GM18868 (cell line): Measurements from ENCODE around the gene CD248.
"Not testable (repeated sequence)": the region's sequence is repeated elsewhere in the genome, so short reads cannot be mapped to it uniquely, and the experiment has no call there.

ENCODE experiments used
- ATAC-seq: cut with Tn5 transposase; IDR thresholded peaks from one replicate; pipeline ENCODE4 v1.9.1; 2021; ENCODE audit warnings: mild to moderate bottlenecking, moderate library complexity; ENCODE audit not compliant: unreplicated experiment

Gene CD248

DNA sequence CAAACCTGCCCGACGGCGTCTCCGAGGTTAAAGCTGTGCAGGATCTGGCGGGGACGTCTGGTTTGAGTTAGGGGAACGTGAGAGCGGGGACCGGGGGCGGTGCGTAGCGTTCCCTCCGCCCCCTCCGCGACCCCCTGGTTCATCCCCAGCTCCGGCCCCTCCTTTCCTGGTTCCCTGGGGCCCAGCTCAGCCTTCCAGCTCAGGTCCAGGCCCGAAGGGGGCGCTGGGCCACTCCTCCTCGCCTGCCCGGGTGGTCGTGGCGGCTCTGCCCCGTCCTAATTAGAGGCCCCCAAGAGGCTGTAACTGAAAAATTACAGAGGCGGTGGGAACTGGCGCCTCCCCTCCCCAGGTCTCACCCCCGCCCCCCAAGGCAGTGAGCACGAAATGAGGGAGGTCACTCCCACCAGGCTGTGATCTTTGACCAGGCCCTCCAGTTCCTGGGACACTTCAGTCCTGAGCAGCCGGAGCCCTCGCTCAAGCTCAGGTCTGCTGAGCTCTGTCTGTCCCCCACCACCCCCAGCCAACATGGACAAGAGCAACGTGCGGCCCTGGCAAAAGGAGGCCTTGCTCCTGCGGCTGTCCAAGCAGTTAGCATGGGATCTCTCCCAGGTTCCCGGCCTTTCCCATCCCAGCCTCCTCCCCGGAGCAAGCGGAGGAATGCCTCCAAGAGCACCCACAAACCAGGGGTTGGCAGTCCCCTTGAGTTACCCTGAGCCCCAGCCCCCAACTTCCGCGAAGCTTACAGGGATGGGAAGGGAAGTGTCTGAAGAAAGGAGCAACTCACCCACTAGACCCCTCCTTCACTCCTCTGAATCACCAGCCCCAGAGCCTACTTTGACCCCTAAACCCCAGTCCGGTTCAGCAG lies 3.3 kb downstream of the CD248 start:
- ATAC-seq: no peak

DNA sequence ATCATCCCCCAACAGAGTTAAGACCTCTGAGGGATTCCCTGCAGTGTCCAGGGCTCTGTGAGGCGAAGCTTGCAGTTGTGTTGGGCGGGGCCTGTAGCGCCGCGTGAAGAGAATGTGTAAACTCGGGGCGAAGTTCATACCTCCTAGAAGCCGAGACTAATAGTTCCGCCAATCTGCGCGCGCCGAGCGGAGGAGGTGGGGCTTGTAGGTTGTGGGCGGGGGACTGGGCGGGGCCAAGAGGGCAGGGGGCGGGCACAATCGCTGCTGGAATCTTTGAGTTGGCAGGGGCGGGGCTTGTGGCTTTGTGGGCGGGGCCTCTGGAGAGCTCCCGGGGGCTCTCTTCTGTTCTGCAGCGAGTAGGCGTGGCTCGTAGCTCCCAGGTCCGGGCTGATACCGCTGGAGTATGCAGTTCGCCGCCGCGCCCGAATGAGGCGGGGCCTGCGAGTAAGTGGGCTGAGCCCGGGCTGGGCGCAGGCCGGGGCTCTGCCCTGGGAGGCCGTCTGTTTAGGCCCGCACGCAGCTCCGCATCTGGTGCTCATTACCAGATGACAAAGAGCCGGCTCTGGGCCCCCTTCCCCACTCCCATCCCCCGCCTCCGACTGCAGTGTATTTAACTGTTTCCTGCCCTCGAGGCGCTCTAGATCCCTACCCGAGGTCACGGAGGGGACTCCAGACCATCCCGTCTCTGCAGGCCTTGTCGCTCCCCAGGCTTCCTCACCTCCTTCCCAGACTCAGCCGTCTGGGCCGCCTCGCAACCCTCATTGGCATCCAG lies 4.1 kb downstream of the CD248 start:
- peak; percentile 40 for ATAC-seq

DNA sequence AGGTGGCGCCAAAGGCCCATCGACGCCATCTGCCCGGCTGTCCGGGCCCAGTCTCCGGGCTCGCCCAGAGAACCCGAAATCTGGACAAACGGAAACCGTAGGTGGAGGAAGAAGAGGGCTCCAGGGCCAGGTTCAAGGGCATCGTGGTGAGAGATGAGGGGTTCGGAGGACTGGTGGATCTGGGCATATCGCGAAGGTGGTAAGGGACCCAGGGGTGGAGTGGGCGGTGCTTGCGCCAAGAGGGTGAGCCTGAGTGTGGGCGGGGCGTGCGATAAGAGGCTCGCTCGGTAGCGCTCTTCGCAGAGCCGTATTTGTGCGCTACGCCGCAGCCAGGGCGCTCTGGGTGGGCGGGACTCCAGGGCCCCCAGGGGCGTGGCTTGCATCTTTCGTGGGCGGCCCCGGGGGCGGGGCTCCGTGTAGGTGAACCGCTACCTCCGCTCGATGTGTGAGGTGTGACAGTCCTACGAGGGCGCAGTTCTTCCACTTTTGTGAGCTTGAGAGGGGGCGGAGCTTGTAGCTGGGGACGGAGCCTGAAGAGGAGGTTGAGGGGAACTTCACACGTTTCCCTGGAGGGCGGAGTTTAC lies 4.8 kb downstream of the CD248 start:
- peak; percentile 73 for ATAC-seq

DNA sequence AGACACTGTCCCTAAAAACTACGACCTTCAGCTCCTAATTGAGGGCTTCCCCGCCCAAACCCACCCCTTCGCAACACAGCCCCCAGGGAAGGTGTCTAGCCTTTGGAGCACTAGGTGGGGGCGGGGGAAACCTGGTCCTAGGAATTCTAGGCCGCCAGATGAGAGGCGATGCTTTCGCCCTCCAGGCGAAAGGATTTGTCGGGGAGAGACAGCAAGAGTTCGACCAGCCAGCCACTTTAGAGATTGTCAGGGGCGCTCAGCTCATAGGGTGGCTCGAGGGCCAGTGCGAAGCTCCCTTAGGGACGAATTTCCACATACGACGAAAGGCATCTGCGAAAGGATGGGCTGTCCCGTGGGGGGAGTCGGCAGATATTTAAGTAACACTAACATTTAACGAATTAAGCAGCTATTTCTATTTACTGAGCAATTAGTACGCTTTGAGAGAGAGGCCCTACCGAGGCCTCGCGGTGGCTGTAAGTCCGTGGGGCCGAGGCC lies 5.3 kb downstream of the CD248 start:
- ATAC-seq: no peak

DNA sequence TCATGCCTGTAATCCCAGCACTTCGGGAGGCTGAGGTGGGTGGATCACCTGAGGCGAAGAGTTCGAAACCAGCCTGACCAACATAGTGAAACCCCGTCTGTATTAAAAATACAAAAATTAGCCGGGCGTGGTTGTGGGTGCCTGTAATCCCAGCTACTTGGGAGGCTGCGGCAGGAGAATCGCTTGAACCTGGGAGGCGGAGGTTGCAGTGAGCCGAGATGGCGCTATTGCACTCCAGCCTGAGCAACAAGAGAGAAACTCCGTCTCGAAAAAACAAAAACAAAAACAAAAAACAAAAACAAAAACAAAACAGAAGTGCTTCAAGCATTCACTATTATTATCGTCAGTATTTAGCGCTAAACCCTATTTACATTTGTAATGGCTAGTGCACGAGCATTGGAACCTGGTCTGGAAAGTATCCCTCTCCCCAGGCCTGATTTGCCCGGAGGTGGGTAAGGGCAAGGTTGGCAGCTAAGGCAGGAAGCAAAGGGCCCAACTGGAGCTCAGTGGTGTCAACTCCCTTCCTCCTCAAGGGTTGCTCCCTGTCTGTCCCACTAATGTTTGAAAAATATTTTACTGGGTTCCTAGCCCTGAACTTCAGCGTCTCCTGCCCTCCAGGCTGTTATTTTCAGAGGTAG lies 5.9 kb downstream of the CD248 start:
- ATAC-seq: not testable (repeated sequence)

DNA sequence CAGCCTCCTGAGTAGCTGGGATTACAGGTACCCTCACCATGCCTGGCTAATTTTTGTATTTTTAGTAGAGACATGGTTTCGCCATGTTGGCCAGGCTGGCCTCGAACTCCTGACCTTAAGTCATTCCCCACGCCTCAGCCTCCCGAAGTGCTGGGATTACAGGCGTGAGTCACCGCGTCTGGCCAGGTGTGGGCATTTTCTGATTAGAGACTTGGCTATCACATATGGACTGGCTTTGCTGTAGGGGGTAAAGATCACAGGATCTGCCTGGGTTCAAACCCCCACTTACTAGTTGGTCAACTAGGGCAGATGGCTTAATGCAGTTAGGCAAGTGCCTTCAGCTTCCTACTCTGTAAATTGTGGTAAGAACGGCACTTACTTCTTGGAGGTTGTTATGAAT lies 6.5 kb downstream of the CD248 start:
- no peak for ATAC-seq

DNA sequence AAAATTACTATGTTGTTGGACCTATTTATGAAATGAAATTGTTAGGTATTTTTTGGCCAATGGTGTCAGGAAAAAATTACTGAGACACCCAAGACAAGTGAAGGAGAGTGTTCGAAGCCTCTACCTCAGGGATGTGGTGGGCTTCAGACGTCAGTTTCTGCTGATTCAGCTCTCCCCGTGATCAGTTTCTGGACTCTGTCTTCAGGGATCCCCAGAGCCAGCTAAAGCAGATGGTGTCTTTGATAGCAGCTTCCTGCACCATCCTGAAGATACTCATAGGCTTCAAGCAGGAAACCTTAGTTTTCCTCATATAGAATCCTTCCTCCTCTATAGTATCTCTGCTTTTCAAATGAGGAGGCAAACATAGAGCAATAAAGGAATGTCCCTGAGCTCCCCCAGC lies 7.4 kb downstream of the CD248 start:
- ATAC-seq: no peak

DNA sequence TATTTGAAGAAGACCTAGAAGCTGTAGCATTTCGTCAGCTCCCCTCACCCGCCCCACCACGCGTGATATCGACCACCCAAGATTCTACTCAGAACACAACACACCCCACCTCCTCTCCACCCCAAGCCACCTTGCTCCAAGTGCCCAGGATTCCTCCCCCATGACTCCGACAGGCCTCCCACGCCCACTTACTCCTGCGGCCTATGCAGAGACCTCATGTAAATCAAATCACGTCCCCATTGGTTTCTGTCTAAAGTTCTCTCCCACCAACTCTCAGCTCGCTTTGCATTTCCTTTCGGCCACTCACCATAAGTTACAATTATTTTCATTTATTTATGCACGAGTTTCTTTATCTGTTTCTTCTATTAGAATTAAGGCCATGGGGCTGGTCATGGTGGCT lies 14.2 kb downstream of the CD248 start:
- no peak for ATAC-seq

DNA sequence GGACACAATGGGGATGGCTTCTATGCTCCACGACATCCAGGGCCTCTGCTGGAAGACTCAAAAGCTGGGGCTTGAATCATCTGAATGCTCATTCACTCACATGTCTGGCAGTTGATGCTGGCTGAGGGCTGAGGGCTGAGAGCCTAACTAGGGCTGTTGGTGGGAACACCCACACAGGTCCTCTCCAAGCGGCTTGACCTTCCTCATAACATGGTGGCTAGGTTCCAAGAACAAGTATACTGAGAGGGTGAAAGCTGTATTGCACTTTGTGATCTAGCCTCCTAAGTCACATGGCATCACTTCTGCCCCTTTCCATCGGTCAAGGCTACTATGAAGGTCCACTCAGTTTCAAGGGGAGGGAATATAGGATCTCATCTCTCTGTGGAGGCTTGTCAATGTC lies 17.7 kb downstream of the CD248 start:
- ATAC-seq: no peak

DNA sequence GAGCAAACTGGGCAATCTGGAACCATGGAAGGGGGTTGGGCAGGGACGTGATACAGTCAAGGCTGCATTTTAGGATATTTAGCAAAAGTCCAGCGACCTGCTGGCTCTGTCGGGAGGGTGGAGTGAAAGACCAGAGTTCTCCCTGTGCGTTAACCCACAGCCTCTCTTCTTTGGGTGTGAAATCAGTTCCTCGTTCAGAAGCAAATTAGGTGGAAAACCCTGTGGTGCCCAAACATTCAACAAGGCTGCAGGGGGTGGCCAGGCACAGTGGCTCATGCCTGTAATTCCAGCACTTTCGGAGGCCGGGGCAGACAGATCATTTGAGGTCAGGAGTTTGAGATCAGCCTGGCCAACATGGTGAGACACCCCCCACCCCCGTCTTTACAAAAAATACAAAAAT lies 19.2 kb downstream of the CD248 start:
- ATAC-seq: no peak

DNA sequence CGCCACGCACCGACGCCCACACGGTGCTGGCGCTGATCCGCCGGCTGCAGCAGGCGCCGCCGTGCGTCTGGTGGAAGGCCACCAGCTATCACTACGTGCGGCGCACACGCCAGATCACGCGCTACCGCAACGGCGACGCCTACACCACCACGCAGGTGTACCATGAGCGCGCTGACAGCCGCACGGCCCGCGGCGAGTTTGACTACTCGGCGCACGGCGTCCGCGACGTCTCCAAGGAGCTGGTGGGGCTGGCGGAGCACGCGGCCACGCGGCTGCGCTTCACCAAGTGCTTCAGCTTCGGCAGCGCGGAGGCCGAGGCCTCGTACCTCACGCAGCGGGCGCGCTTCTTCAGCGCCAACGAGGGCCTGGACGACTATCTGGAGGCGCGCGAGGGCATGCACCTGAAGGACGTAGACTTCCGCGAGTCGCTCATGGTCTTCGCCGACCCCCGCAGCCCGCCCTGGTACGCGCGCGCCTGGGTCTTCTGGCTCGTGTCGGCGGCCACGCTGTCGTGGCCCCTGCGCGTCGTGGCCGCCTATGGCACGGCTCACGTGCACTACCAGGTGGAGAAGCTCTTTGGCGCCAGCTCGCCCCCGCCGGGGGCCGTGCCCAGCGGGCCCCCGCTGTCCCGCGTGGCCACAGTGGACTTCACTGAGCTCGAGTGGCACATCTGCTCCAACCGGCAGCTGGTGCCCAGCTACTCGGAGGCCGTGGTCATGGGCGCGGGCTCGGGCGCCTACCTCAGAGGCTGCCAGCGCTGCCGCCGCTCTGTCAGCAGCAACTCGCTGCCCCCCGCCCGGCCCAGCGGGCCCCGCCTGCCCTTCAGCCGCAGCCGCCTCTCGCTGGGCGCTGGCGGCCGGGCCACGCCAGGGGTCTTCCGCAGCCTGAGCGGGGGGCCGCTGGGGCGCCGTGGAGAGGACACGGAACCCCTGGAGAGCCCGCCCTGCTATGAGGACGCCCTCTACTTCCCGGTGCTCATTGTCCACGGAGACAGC lies 21.9 kb downstream of the CD248 start:
- ATAC-seq: no peak

DNA sequence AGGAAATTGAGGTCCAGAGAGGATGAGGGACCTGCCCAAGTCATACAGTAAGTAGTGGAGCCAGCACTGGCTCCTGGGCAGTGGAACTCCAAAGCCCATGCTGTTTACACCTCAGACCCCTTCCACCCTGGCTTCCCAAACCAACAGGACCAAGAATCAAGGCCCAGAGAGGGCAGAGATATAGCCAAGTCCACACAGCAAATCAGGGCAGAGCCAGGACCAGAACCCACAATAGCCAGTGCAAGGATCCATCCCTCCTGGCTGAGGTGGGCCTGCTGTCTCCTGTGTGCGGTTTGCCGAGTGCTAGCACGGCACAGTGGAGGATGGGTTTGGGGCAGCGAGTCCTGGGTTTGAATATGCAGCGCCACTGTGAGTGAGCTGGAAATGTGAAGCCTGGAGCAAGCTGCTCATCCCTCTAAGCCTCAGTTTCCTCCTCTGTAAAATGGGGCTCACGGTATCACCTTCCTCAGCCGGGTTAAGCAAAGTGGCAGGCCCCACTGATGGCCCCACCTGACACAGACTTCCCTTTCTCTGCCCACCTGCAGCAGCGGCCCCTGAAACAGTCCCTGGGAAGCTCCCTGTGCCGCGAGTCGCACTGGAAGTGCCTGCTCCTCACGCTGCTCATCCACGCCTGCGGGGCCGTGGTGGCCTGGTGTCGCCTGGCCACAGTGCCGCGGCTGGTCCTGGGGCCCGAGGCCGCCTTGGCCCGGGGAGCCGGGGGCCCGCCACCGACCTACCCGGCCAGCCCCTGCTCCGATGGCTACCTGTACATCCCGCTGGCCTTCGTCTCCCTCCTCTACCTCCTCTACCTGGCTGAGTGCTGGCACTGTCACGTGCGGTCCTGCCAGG lies 22.8 kb downstream of the CD248 start:
- ATAC-seq: no peak

DNA sequence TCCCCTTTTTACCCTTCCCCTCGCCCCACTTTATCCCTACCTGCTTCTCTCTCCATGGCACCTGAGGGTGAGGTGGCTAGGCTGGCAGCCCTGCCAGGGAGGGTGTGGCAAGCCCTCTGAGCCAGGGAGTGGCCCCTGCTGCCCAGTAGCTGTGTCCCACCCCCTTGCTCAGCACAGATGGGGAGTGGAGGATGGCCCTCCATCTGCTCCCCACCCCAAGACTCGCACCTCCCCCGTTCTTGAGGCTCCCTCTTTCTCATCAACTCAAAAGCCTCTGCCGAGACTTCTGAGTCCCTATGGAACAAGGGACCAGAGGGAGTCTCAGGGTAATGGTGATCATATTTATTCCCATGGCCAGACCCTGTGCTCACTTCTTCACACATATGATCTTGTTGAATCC lies 23.5 kb downstream of the CD248 start:
- ATAC-seq: no peak

DNA sequence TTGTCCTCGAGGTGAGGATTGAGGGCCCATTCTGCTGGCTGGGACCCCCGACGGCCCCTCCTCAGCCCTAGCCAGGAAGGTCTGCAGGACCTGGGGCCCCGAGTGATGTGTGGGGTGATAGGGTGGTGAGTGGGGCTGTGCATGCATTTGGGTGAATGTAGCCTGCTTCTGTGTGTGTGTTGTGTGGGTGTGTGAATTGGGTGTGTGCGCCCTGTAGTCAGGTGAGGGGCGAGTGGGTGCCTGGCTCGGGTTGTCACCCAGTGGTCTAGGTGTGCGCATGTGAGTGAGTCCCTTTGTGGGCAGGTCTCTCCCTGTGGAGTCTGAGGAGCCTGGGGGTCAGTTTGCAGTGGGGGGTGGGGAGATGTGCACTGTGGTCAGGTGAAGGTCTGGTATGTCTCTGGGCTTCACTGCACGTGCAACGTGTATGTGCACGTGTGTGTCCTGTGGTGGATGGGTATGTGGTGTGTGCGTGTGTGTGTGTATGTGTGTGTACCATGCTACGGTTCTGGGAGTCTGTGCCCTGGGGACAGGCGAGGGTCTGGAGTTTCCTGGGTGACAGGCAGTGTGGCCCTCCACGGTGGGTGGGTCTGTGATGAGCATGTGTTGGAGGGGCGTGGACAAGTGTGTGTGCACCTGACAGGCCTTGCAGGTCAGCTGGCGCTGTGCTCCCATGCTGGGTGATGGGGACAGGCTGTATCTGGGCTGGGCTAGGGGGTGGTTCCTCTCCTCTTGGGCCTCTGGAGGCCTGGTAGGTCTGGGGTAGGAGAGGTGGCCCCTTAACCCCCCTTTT lies 24.1 kb downstream of the CD248 start:
- ATAC-seq: no peak

DNA sequence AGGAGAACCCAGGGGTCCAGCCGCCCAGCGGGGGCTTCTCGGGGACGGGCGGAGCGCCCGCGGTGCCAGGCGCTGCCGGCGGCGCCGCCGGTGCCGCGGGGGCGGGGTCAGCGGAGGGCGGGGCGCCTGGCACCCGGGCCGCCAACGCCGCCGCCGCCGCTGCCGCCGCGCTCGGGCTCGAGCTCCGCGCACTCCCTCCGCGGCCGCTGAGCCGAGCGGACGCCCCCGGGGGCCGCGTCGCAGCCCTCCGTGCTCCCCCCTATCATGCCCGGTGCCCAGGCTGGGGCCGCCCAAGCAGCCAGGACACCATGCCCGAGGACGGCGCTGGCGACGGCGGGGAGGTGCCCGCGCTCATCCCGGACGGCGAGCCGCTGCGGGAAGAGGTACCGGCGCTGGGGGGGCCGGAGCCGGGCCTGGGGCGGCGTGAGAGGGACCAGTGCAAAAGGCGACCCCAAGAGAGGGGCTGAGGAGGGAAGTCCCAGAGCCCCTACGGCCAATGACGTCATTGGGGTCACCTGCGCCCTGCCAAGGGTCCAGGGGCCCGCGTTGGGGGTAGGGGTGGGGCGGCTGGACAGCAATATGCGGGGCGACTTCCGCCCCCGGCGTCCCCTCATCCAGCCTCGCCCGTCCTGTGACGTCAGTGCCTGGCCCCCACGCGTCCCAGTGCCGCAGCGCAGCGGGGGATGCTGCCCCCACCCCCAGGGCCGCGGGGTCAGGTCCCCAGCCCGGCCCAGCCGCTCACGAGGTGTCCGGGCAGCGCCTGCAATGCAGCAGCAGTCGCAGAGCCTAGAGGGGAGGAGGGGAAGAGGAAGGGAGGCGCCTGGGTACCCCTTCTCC lies 24.9 kb downstream of the CD248 start, which contains the start of gene TMEM151A:
Gene TMEM151A, plus strand, starts transcription at position 189 of the 837 bp plus-strand sequence. Its CDS starts 120 bp downstream, at position 309.
- ATAC-seq: no peak

DNA sequence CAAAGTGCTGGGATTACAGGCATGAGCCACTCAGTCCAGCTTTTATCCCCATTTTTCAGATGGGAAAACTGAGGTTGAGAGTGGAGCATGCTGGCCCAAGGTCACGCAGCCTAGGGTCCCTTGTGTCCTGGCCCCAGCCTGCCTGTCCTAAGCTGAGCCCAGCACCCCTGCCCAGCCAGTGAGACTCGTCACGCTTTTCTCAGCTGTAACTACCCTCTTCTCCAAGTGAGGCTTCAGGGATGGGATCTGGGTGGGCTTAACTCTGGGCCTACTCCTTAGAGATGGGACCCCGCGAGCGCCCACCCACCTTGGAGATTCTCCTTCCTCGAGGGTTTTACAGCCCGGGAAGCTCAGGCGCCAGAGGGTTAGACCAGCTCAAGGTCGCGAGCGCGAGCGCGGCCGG lies 25.5 kb downstream of the CD248 start:
- no peak for ATAC-seq

DNA sequence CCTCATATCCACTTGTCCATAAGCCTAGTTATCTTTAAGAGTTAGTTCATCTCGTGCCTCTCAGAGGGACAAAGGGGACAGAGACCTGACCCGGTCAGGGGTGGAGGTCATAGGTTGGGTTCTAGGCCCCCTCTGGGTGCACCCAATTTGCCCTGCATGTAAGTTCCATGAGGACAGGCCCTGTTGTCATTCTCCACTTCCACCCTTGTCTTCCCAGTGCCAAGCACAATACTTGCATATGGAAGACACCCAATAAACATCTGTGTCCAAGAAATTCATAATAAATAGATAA lies 26.6 kb downstream of the CD248 start:
- ATAC-seq: no peak
